Breast epithelium (tissue), 3 donors: Measurements from ENCODE around the gene CFAP53.

Source experiments
- POLR2A ChIP-seq: fragments of 450-650 bp; IDR thresholded peaks from one replicate; pipeline ENCODE4 v1.6.1; 2016; ENCODE audit warnings: antibody characterized with exemption, mild to moderate bottlenecking, moderate library complexity
- POLR2AphosphoS5 ChIP-seq, 3 donors: sonication (generic); formaldehyde crosslinking; IDR thresholded peaks; one replicate each; pipeline ENCODE4 v1.6.1; 2017; ENCODE audit warnings: antibody characterized with exemption in 3 of 3
- TF ChIP-seq, protein P1 (sequence below), 3 donors: fragments of 450-650 bp; IDR thresholded peaks; one replicate each; pipeline ENCODE4 v1.5.1; 2016 to 2017; ENCODE audit warnings: antibody characterized with exemption in 3 of 3, mild to moderate bottlenecking in 3 of 3, moderate library complexity in 3 of 3

DNA sequence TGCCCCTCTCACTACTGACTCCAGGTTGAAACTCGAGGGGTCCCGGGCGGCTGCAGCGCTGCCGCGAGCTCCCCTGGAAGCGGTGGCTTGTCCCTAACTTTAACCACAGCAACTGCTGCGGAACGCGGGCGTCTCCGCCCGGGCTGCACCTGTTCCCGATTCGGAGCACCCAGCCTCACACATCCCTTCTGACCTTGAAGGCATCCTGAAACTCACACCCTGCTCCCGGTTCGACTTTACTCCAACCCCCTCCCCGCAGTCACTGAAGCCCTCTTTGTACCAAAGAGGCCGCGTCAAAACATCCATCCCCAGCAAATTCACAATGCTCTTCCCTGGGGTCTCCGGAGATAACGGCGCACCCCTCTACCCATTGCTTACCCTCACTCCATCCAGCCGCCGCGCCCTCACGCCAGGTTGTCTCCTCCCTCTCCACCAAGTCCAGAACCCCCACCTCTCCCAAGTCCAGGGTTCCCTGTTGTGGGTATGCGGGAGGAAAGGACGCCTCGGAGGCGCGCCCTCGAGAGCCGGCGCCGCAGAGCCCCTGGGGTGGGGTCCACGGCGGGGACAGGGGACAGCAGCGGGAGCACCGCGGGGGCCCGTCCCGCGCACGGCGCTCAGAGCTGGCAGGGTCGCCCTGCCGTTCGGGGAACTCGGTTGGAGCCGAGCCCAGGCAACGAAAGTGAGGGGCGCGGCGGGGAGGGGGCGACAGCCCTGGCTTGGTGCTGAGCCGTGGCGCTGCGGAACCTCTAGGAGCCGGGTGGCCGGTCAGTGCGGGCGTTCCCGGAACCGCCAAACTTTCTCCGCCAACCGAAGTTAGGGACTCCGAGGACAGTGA is 72.3 kb downstream of the CFAP53 start:
- TF ChIP-seq, protein P1, sequence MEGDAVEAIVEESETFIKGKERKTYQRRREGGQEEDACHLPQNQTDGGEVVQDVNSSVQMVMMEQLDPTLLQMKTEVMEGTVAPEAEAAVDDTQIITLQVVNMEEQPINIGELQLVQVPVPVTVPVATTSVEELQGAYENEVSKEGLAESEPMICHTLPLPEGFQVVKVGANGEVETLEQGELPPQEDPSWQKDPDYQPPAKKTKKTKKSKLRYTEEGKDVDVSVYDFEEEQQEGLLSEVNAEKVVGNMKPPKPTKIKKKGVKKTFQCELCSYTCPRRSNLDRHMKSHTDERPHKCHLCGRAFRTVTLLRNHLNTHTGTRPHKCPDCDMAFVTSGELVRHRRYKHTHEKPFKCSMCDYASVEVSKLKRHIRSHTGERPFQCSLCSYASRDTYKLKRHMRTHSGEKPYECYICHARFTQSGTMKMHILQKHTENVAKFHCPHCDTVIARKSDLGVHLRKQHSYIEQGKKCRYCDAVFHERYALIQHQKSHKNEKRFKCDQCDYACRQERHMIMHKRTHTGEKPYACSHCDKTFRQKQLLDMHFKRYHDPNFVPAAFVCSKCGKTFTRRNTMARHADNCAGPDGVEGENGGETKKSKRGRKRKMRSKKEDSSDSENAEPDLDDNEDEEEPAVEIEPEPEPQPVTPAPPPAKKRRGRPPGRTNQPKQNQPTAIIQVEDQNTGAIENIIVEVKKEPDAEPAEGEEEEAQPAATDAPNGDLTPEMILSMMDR (IDR thresholded peaks at IDR 0.05), result no peak
- TF ChIP-seq POLR2A, result no peak
- TF ChIP-seq POLR2AphosphoS5 (IDR thresholded peaks at IDR 0.05), result no peak
